ENCODE results near the gene JAGN1.

- TF ChIP-seq CTCF (IDR thresholded peaks at IDR 0.05; ENCODE audit: poor library complexity): no peak
- TF ChIP-seq EZH2phosphoT487 (IDR thresholded peaks at IDR 0.05; ENCODE audit: low read depth, severe bottlenecking, unreplicated experiment): no peak
Observed at GRCh38 chr3:9914559-9915253, 24.3 kb downstream of the JAGN1 start.

Data from hepatocyte (in vitro differentiated cells).